Karpas-422 (cell line): ENCODE measurements around the gene CLK1. TPM values are rescaled to one million over a fixed set of nuclear protein-coding genes. Genes with fewer than 3 reads are reported as not detected.

Experiments
- DNase-seq: peaks from one replicate; pipeline ENCODE4 v3.0.0-alpha.2; 2015
- H2AFZ ChIP-seq: fragments of 200-600 bp; sonication (generic); 2 replicates; pipeline ENCODE4 v1.6.1; 2014; ENCODE audit warnings: antibody characterized with exemption, low read length, mixed read lengths
- H3K27ac ChIP-seq: fragments of 200-600 bp; sonication (generic); 2 replicates; pipeline ENCODE4 v1.5.1; 2014; ENCODE audit warnings: mild to moderate bottlenecking, low read length, moderate library complexity
- H3K27me3 ChIP-seq: fragments of 200-600 bp; sonication (generic); 2 replicates; pipeline ENCODE4 v1.6.1; 2014; ENCODE audit warnings: low read length, mixed read lengths
- H3K36me3 ChIP-seq: fragments of 200-600 bp; sonication (generic); 2 replicates; pipeline ENCODE4 v1.6.1; 2014; ENCODE audit warnings: low read length, mixed read lengths; ENCODE audit not compliant: insufficient read depth
- H3K4me1 ChIP-seq: fragments of 200-600 bp; sonication (generic); 2 replicates; pipeline ENCODE4 v1.6.1; 2014; ENCODE audit warnings: mild to moderate bottlenecking, low read length, mixed read lengths
- H3K4me2 ChIP-seq: fragments of 200-600 bp; sonication (generic); 2 replicates; pipeline ENCODE4 v1.6.1; 2014; ENCODE audit warnings: low read length, low read depth, mild to moderate bottlenecking; ENCODE audit not compliant: poor library complexity, severe bottlenecking
- H3K4me3 ChIP-seq: fragments of 200-600 bp; sonication (generic); 2 replicates; pipeline ENCODE4 v1.5.1; 2014; ENCODE audit warnings: mild to moderate bottlenecking, antibody characterized with exemption, low read length, mixed read lengths
- H3K79me2 ChIP-seq: fragments of 200-600 bp; sonication (generic); 2 replicates; pipeline ENCODE4 v1.6.1; 2014; ENCODE audit warnings: mild to moderate bottlenecking, low read length, mixed read lengths
- H3K9ac ChIP-seq: fragments of 200-600 bp; sonication (generic); 2 replicates; pipeline ENCODE4 v1.6.0; 2014; ENCODE audit warnings: low read length
- H3K9me2 ChIP-seq: fragments of 200-600 bp; sonication (generic), shearing (Covaris generic); replicated peaks from 2 replicates; pipeline ENCODE4 v1.6.0; 2014; ENCODE audit warnings: mild to moderate bottlenecking, low read length, moderate library complexity; ENCODE audit not compliant: insufficient read depth
- H3K9me3 ChIP-seq: fragments of 300-700, 200-600 bp; sonication (generic); 2 replicates; pipeline ENCODE4 v1.6.1; 2014; ENCODE audit warnings: low read length, mixed read lengths
- H4K20me1 ChIP-seq: fragments of 200-600 bp; sonication (generic); 2 replicates; pipeline ENCODE4 v1.6.1; 2014; ENCODE audit warnings: mild to moderate bottlenecking, antibody characterized with exemption, low read length, low read depth; ENCODE audit not compliant: insufficient read depth
- total RNA-seq: library from RNA; depleted of rRNA; stranded (reverse); fragments of >200 nt; shearing (Covaris generic); gene quantifications from 2 replicates; pipeline ENCODE4 v1.2.3, GENCODE V29; 2014; ENCODE audit warnings: low replicate concordance

CLK1 gene
- total RNA-seq, 1 experiment from 2014 or later = 119 TPM

DNA sequence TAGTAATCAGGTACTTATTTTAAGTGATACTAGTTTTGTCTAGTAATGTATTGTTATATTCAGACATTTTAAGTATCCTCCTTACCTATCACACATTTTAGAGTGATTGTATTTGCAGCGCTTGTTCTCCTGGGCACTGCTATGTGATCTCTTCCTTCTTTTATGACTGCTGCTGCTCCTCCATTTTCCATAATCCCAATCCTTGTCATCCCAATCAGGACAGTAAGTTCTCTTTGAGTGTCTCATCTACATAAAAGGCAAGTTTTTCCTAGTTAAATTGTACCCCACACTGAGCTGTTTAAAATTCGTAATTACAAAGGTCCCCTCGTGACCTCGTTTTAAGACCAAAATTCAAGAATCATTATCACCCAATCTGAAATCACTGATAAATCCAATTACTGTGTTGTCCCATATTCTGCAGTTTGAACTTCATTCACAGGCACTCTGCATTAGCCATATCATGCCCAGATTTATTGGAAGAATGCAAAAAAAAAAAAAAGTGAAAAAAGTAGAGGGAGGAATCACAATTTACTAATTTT, 2.8 kb downstream of the CLK1 start:
- no peaks in the 10 kb centered on the region for H3K27me3 ChIP-seq
- peaks cover 23% of the 10 kb centered on the region for H3K4me1 ChIP-seq
- peaks cover 52% of the 10 kb centered on the region for H3K36me3 ChIP-seq
- peak overlapping the region; percentile 76 for H3K4me3 ChIP-seq
- no peaks in the 10 kb centered on the region for H3K9me2 ChIP-seq
- peaks cover 11% of the 10 kb centered on the region; the same call in 1 of the 2 replicates for H4K20me1 ChIP-seq
- H3K27ac ChIP-seq = peak overlapping the region; percentile 41; the same call in 1 of the 2 replicates
- peak overlapping the region; percentile 73 for H3K4me2 ChIP-seq
- DNase-seq = no peak
- H2AFZ ChIP-seq = no peak overlapping the region
- H3K79me2 ChIP-seq = peaks cover 73% of the 10 kb centered on the region
- H3K9me3 ChIP-seq = no peaks in the 10 kb centered on the region
- peak overlapping the region; percentile 90 for H3K9ac ChIP-seq

DNA sequence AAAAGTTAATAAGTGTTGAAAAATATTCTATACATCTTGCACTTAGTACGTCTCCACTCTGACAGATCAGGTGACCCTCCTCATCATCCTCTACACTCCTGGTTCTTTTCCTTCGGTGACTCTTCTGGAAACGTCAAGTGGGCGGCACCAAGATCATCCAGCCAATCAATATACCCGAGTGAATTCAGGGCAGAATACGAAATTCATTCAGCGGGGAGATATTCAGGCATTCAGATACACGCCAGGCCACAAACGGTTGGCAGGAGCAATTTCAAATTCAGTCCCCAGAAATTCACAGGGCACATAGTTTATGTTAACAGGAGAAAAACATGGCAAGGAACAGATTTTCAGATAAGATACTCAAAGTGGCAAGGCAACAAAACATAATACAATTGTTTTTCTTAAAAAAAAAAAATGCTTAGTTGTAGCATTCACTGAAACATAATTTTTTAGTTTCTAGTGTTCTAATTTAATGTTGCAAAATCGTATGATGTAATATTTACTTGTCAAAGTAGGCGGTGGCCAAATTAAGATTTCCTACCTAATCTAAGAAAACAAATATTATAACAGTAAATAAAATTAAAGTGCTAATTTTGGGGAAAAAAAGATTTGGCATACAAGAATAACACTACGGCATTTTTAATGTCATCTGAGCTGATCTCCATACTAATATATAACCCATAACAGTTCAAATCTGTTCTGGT, 4.2 kb downstream of the CLK1 start:
- Histone ChIP-seq H4K20me1 (peaks cover 11% of the 10 kb centered on the region; the same call in 1 of the 2 replicates), H3K9me3 (no peaks in the 10 kb centered on the region), H3K9ac (no peak overlapping the region), H2AFZ (no peak overlapping the region), H3K4me3 (no peak overlapping the region), H3K4me2 (no peak overlapping the region), H3K27me3 (no peaks in the 10 kb centered on the region), H3K9me2 (no peaks in the 10 kb centered on the region), H3K79me2 (peaks cover 73% of the 10 kb centered on the region), H3K4me1 (peaks cover 23% of the 10 kb centered on the region), H3K27ac (no peak overlapping the region), H3K36me3 (peaks cover 59% of the 10 kb centered on the region)
- DNase-seq = no peak

DNA sequence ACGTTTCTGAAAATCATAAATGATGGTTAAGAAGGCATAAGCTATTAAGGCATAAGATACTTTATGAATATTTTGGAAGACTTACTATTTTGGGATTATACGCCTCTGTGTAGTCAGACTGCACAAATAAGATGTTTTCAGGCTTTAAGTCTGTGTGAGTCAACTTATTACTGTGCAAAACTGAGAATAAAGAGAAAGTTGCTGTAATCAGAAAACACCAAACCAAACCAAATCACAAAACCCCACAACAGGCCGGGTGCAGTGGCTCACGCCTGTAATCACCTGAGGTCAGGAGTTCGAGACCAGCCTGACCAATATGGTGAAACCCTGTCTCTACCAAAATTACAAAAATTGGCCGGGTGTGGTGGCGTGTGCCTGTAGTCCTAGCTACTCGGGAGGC, 7.7 kb downstream of the CLK1 start:
- no peaks in the 10 kb centered on the region for H3K27me3 ChIP-seq
- 0 out of 2 replicates have a peak, but pooled peaks cover 6% of the 10 kb centered on the region for H4K20me1 ChIP-seq
- H2AFZ ChIP-seq = no peak overlapping the region
- no peak overlapping the region for H3K27ac ChIP-seq
- no peaks in the 10 kb centered on the region for H3K9me2 ChIP-seq
- H3K4me2 ChIP-seq = no peak overlapping the region
- peaks cover 87% of the 10 kb centered on the region for H3K36me3 ChIP-seq
- H3K4me1 ChIP-seq = peaks cover 7% of the 10 kb centered on the region
- H3K9me3 ChIP-seq = no peaks in the 10 kb centered on the region
- no peak overlapping the region for H3K4me3 ChIP-seq
- DNase-seq = no peak
- H3K79me2 ChIP-seq = peaks cover 47% of the 10 kb centered on the region
- H3K9ac ChIP-seq = no peak overlapping the region

DNA sequence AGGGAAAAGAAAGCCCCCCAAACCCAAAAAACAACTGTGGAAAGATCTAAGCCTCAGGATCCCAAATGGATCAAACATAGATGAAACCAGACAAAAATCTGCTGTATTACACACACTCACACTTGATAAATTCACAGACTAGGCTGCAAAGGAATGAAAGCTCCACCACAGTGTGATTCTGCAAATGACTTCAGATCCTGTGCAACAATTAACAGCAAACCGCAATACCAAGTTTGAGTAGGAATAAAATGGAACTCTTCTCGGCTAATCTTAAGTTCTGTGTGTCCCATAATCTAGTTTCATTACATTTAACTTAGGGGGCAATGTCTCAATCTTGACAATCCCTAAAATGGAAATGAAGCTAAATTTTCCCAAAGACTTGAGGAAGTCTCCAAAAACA, 11.9 kb downstream of the CLK1 start:
- Histone ChIP-seq H3K9me3 (no peaks in the 10 kb centered on the region), H3K4me2 (no peak overlapping the region), H3K79me2 (peaks cover 6% of the 10 kb centered on the region), H3K4me3 (no peak overlapping the region), H3K9me2 (no peaks in the 10 kb centered on the region), H2AFZ (no peak overlapping the region), H3K27ac (no peak overlapping the region), H3K4me1 (no peaks in the 10 kb centered on the region), H3K27me3 (no peaks in the 10 kb centered on the region), H4K20me1 (0 out of 2 replicates have a peak, but pooled peaks cover 6% of the 10 kb centered on the region), H3K9ac (no peak overlapping the region), H3K36me3 (peaks cover 52% of the 10 kb centered on the region)
- DNase-seq = no peak

DNA sequence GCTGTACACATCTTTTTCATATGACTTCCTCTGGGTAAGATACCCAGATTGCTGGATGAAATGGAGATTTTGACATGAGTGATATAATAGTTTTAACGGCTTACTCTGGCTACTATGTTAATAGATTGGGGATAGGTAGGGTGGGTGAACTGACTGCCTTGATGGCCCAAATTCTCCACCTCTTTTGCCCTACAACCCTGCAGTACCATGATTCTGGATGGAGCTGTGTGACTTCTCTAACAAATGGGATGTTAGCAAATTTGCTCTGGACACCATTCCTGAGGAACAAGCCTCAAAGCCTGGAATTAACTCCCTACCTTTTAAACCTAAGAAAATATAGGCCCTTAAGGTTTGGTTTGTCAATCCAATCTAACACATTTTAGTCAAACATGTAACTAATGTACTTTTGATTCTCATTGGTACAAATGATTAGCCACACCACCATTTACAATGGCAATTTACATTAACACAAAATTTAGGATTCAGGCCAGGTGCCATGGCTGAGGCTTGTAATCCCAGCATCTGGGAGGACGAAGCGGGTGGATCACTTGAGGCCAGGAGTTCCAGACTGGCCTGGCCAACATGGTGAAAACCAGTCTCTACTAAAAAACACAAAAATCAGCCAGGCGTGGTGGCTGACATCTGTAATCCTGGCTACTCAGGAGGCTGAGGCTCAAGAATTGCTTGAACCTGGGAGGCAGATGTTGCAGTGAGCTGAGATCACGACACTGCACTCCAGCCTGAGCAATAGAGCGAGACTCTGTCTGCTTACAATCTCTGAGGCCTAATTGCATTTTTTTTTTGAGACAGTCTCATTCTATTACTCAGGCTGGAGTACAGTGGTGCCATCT, 12.8 kb downstream of the CLK1 start:
- Histone ChIP-seq H4K20me1 (0 out of 2 replicates have a peak, but pooled peaks cover 6% of the 10 kb centered on the region), H2AFZ (no peak overlapping the region), H3K9me2 (no peaks in the 10 kb centered on the region), H3K27me3 (no peaks in the 10 kb centered on the region), H3K36me3 (peaks cover 42% of the 10 kb centered on the region), H3K4me1 (no peaks in the 10 kb centered on the region), H3K9me3 (no peaks in the 10 kb centered on the region), H3K4me3 (no peak overlapping the region), H3K9ac (no peak overlapping the region), H3K4me2 (no peak overlapping the region), H3K79me2 (no peaks in the 10 kb centered on the region), H3K27ac (no peak overlapping the region)
- DNase-seq = no peak

DNA sequence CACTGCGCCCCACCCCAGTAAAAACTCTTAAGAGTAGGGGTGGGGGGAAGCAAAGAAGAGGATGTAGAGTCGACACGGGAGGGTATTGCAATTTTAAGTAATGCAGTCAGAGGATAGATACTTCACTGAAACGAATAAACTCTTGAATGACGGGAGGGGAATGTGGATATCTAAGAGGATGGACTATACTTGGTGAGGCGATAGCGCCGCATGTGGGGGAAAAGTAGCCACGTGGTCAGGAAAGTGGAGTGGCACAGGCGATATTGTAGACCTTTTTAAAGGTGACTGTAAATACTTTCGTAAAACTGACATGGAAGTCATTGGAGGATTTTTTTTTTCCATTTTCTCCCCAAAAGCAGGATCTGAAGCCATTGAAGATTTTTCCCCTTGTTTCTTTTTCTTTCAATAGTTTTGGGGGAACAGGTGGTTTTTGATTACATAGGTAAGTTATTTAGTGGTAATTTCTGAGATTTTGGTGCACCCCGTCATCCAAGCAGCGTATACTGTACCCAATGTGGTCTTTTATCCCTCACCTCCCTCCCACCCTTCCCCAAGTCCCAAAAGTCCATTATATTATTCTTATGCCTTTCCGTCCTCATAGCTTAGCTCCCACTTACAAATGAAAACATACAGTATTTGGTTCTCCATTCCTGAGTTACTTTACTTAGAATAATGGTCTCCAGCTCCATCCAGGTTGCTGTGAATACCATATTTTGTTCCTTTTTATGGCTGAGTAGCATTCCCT, 13.8 kb downstream of the CLK1 start:
- Histone ChIP-seq H3K27ac (no peak overlapping the region), H3K9me2 (no peaks in the 10 kb centered on the region), H3K4me3 (no peak overlapping the region), H3K9ac (no peak overlapping the region), H3K9me3 (no peaks in the 10 kb centered on the region), H3K36me3 (peaks cover 36% of the 10 kb centered on the region), H3K27me3 (no peaks in the 10 kb centered on the region), H3K79me2 (no peaks in the 10 kb centered on the region), H4K20me1 (0 out of 2 replicates have a peak, but pooled peaks cover 6% of the 10 kb centered on the region), H3K4me1 (no peaks in the 10 kb centered on the region), H3K4me2 (no peak overlapping the region), H2AFZ (no peak overlapping the region)
- no peak for DNase-seq

DNA sequence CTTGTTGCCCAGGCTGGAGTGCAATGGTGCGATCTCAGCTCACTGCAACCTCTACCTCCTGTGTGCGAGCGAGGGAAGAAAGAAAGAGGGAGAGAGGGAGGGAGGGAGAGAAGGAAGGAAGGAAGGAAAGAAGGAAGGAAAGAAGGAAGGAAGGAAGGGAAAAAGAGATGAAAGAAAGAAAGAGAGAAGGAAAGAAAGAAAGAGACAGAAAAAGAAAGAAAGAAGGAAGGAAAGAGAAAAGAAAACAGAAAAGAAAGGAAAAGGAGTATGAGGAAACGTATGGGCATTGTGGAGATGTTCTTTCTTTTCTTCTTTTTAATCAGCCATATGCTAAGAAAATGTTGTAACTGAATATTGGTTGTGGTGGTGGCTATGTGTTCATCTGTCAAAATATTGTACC, 16.5 kb downstream of the CLK1 start:
- Histone ChIP-seq H4K20me1 (no peaks in the 10 kb centered on the region), H3K9me3 (no peaks in the 10 kb centered on the region), H2AFZ (no peak overlapping the region), H3K9ac (no peak overlapping the region), H3K27me3 (no peaks in the 10 kb centered on the region), H3K4me2 (no peak overlapping the region), H3K36me3 (peaks cover 17% of the 10 kb centered on the region), H3K4me3 (no peak overlapping the region), H3K4me1 (no peaks in the 10 kb centered on the region), H3K27ac (no peak overlapping the region), H3K79me2 (no peaks in the 10 kb centered on the region), H3K9me2 (no peaks in the 10 kb centered on the region)
- DNase-seq = no peak
